NB4 (cell line): ENCODE results near the gene LRCH1.

Source experiments
- MAX ChIP-seq: IDR thresholded peaks from 2 replicates; pipeline ENCODE4 v1.6.1; 2011; ENCODE audit warnings: low read depth, low read length
- TF ChIP-seq, protein P1 (sequence below): IDR thresholded peaks from one replicate; pipeline ENCODE4 v1.5.1; 2012; ENCODE audit warnings: low read depth, low read length

- TF ChIP-seq, protein P1, sequence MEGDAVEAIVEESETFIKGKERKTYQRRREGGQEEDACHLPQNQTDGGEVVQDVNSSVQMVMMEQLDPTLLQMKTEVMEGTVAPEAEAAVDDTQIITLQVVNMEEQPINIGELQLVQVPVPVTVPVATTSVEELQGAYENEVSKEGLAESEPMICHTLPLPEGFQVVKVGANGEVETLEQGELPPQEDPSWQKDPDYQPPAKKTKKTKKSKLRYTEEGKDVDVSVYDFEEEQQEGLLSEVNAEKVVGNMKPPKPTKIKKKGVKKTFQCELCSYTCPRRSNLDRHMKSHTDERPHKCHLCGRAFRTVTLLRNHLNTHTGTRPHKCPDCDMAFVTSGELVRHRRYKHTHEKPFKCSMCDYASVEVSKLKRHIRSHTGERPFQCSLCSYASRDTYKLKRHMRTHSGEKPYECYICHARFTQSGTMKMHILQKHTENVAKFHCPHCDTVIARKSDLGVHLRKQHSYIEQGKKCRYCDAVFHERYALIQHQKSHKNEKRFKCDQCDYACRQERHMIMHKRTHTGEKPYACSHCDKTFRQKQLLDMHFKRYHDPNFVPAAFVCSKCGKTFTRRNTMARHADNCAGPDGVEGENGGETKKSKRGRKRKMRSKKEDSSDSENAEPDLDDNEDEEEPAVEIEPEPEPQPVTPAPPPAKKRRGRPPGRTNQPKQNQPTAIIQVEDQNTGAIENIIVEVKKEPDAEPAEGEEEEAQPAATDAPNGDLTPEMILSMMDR: no peak
- no peak for TF ChIP-seq MAX
Observed at GRCh38 chr13:46648166-46648607, 95.2 kb downstream of the LRCH1 start.
